Hematopoietic multipotent progenitor cell treated with erythropoietin and hydrocortisone succinate and interleukin-3 and kit ligand, for 15 days (in vitro differentiated cells): ENCODE data around the gene HPSE2.
"Not testable (repeated sequence)": the region's sequence is repeated elsewhere in the genome, so short reads cannot be mapped to it uniquely, and the experiment has no call there.

Source experiments
- DNase-seq: peaks from one replicate; pipeline ENCODE4 v3.0.0-alpha.2; 2015; ENCODE audit warnings: low spot score

The HPSE2 gene

DNA sequence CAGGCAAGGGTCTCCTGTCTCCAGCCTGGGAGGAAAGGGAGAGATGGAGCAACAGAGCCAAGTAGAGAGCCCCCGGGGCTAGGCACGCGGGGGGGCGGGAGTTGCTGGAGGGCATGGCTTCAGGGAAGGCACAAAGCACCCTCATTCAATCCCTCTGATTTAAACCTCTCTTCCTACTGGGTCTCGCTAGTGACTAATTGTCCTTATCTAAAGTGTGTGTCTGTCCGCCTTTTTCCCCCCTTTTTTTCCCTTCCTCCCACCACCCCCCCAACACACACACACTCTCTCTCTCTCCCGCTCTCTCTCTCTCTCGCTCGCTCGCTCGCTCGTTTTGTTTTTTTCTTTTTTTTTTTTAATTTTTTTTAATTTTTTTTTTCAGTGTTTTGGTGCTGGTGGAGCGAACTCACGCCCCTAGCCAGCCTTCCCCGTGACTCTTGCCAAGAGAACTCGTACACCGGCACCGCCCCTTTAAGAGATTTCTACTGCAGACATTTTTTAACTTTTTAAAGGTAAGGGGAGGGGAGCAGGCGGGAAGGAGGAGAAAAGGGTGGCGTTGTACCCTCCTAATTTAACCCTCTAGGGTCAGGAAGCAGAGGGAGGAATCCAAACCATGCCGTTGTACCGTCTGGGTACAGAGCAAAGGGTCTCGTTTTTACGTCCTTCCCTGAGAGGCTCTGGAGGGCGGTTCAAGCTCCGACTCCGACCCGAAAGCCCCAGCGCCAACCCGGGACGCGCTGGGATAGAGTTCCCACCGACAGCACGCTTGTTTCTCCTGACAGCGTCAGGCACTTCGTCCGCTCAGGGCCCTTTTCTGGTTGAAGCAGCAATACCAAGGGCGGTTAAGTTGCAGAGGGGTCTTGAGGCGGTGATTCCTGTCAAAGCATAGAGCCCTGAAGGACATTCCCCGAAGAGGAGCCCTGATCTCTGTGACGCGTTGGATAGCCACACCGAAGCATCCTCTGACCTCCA lies at the start of gene HPSE2:
HPSE2 (minus strand) TSS at position 195 of the 969 bp plus-strand sequence.
- DNase-seq = no peak

DNA sequence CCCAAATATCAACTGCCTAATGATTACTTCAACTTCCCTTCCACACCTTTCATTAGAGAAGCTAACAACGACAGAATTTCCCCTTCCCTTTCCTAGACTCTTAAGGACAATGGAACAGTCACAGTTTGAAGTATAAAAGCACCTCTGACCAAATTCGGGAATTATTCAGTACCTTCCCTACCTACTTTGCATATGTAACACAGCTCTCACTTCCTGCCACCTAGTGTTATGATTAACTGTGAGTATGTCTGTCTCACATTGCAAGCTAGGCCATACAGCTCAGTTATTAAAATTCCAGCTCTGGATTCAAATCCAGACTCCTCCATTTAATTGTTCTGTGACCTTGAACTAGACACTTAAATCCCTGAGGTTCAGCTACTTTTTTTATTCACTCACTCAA lies 44.8 kb upstream of the HPSE2 start:
- no peak for DNase-seq

DNA sequence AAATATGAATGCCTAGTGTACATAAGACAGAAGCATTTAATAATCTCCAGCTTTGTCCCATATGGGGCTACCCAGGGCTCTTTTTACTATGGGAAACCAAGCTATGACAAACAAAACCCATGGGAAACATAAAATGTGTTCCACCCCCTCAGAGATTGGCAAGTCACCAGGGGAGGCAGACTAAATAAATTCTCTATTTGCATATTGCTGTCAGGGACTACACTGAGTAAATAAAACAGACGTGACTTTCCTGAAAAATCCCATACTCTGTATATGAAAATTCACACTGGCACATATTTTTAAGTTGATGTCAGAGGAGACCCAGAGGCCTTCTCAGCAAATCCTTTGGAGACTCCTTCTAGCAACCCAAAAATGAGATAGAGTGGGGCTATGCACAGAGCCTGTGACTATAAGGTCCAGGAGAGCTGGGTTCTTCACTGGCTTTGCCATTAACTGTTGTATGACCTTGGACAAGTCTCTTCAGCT lies 44.0 kb upstream of the HPSE2 start:
- no peak for DNase-seq

DNA sequence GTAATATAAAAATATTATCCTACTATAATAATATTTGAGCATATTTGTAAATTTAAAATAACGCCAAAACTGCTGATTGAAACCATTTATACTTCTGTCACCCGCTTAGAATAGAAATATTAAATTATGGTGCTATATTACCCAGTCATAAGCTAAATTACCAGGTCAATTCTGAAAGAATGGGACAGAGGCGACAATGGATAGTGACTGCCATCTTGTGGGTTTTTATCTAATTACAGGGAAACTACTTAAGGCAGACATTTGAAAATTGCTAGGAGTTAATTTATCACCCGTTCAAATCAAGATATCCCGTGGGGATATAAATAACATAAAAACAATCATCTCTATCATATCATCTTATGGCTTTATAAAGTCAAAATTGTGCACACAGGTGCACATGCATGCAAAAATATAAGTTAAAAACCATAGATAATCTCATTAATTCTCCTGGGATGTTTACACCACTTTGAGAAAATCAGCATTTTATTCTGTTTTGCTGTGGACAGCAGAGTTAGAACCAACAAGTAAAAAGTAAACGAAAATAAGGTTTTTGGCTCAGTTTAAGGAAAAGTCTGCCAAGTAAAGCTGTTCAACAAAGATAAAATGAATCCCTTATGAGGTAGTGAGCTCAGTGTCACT lies 41.3 kb upstream of the HPSE2 start:
- peak; percentile 9 for DNase-seq

DNA sequence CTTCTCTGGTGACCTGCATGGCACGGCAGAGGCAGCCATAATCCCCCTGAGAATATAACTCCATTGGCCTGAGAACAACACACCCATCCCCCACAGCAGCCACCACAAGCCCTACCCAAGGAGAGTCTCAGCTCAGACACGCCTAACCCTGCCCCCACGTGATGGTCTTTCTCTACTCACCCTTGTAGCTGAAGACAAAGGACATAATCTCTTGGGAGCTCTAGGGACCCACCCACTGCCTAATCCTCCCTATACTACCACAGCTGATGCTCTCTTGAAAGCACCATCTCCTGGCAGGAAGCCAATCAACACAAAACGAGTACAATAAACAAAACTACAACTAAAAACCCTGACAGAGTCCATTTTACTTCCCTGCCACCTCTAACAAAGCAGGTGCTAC lies 30.7 kb upstream of the HPSE2 start:
- no peak for DNase-seq

DNA sequence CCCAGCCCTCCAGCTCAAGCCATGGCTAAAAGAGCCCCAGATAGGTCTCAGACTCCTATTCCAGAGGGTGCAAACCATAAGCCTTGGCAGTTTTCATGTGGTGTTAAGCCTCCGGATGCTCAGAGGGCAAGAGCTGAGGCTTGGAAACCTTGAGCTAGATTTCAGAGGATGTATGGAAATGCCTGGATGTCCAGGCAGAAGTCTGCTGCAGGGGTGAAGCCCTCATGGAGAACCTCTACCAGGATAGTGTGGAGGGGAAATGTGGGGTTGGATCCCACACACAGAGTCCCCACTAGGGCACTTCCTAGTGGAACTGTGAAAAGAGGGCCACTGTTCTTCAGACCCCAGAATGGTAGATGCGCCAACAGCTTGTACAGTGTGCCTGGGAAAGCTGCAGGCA lies 13.2 kb upstream of the HPSE2 start:
- no peak for DNase-seq

DNA sequence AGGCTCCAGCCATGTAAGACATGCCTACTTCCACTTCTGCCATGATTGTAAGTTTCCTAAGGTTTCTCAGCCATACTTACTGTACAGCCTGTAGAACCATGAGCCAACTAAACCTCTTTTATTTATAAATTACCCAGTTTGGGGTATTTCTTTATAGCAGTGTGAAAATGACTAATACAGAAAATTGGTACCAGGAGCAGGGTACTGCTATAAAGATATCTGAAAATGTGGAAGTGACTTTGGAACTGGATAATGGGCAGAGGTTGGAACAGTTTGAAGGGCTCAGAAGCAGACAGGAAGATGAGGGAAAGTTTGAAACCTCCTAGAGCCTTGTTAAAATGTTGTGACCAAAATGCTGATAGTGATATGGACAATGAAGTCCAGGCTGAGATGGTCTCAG lies 12.2 kb upstream of the HPSE2 start:
- not testable (repeated sequence) for DNase-seq

DNA sequence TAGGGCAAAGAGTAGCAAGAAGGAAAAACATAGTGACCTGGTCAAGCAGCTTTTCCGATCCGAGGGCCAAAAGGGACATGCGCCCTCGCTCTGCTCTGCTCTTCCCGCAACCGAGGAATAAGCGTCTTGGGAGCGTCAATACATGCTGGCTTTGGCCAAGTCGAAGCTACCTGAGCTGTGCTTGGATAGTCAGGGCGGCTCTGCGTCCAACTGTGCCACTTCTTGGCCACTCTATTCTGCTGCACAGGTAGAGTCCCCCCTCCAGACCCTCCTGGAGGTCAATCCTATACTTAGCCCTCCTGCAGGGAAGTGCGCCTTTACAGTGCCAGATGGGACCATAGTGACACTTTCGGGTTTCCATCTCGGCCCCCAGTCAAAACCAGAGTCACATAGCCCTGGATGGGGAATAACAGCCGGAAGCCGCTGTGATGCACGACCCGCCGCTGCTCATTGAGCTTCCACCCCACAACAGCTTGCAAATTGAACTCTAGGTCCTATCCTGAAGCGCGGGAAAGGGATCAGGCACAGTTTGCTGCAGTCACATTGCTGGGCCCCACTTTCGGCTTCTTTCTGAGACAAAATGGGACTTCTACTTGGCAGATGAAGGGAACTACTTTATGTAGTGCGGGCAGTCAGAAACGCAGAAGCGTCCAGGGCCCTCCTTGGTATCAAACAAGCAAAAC lies 1.1 kb upstream of the HPSE2 start:
- DNase-seq = no peak

DNA sequence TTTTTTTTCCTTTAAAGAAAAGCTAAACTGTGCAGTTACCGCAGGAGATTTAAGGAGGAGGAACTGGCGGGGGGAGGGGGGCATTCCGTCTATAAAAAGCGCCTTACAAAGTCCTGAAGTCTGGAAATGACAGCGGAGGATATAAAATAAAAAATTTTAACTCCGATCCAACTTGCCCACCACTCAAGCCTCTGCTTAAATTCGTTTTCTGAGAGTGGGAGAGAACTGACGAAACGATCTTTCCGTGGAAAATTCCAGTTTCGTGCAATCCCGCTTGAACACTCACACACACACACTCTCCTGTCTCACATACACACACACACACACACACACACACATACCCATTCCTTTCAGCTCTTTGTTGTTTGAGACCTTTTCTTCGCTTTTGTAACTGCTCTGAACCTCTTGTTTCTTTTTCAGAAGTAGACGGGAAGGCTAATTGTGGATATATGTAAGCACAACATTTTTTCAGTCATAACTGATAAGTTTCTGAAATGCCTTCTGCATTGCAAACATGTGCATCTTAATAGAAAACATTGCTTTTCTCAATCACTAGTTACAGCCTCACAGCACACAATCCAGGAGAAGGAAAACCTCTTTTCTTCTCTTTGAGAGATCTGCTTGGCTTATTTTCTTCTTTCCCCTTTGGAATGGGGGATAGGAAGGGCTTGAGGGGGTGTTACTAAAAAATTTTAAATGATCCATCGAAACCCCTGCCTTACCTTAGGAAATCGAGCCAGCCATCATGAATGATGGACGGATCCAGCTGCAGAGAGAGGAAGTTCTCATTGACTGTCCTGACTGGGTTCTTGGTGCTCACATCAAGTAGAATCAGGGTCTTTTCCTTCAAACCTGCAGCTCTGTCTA lies 628 bp downstream of the HPSE2 start:
- no peak for DNase-seq

DNA sequence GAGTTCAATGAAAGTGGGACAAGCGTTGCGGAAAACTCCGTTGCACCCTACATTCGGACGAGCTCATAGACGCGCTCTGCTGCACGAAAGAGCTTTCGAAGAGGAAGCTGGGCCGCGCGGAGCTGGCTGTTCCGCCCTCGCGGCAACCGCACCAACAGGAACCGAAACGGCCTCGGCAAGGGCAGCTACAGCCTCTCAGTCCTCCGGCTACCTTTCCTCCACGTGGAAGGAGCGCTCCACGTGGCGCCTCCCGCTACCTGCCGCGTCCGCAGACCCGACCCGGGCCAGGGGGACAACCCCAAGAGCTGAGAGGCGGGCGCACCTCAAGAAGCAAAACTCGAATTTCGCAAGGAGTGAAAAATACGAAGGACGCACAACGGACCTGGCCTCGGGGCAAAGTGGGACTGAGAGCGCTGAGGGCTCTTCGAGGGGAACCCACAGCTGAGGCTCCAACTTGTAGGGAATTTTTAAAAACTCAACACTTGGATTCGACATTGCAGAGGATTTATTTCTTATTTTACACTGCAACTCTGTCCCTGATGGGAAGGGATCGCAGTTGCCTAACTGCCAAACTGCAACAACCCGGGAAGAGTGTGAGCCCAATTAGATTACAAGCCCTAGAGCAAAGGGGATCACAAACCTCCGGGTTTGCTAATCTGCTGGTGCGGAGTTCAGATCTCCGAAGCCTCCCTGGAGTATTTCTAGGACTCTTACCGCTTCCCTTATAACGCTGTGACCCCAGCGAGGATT lies 1.4 kb downstream of the HPSE2 start:
- DNase-seq = no peak

DNA sequence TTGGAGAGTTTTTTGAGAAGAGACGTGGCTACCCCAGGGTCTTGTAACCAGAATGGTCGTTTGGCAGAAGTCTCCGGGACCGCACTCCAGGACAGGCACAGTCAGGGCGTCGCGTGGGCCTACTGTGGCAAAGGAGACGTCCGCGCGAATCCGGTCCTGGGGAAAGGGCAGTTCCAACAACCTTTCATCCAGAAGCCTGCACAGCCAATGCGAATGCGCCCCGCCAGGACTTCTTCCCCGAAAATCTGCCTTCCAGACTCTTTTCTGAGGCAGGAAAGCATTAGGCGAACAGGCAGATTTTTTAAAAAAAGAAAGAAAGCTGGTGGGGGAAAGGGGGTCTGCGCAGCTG lies 2.0 kb downstream of the HPSE2 start:
- no peak for DNase-seq

DNA sequence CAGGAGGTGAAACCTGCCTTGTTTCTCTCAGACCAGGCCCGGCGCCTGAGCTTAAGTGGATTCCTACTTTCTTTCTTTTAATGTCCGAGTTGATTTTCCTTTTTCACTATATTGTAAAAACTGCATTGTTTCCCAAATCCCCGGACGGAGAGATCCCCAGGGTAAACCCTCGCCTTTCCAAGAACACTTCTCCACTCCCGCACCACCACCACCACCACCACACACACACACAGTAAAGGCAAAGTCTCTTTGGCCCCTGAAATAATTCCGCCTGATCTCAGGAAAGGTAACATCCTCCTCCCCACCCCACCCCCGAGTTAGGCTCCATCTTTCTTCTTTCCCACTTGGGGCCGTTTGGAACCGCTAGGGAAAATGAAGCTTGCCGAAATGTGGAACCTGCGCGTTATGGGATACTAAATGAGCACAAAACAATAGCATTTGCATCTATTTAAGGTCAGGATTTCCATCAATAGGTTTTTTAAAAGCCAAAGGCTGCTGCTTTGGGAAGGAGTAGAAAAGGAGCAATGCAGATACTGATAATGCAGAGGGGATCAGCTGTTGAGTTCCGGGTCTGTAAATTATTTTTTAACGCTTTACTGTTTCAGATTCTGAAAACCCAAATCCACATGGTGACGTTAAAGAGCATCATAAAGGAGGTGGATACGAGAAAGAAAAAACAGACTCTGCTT lies 2.5 kb downstream of the HPSE2 start:
- no peak for DNase-seq

DNA sequence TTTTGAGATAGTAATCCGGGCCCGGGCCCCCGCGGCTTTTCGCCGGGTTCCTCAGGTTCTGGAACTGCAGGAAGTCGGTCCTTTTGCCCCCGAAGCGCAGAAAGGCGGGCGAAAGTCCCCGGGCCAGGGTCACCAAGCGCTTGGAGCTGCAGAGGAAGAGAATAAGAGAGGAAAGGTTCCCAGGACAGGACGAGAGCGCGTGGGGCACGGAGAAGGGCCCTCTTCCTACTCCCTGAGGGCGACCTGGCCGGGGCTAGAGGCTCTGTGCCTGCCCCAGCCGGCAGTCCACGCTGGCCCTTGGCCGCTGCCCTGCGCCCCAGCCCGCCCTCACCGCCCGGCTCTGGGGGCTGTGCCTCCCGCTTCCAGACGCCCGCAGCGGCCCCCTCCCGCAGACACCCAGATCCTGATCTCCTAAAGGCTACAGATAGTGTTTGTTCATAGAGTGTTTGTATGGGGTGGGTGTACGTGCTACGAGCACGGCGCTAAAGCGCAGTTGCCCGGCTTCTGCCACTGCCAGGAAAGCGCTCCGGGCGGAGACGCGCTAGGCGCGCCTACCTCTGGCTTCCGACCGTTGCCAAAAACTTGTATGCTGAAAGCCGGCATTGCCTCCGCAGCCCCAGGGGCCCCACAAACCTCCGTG lies 3.2 kb downstream of the HPSE2 start:
- DNase-seq = no peak

DNA sequence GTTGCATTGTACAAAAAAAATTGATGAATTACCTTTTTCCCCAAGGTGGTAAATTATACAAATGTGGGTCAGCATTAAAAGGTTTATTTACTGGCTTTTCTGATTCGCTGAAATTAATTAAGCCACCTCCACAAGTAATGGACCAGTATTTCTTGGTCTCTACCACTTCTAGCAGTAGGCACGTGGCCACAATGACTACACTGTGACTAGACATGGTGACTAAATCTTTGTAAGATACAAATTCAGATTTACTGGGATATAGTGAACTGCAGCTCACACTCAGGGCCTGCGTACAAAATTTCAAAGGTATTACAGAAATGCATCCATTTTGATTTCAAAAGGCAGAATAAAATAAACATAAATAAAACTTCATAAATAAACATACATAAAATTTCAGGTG lies 10.9 kb downstream of the HPSE2 start:
- DNase-seq = no peak

DNA sequence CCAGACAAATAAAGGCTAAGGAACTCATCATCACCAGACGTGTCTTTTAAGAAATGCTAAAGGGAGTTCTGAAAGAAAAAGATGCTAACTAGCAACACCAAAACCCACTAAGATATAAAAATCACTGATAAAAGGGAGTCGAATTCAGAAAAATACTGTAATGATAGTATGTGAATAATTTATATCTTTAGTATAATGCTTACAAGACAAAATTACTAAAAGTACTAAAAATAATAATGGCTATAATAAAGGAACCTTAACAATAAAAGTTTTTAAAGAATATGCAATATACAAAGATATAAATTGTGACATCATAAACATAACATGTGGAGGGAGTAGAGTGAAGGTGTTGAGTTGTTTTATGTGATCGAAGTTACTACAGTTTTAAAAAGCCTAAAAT lies 28.3 kb downstream of the HPSE2 start:
- DNase-seq = no peak

DNA sequence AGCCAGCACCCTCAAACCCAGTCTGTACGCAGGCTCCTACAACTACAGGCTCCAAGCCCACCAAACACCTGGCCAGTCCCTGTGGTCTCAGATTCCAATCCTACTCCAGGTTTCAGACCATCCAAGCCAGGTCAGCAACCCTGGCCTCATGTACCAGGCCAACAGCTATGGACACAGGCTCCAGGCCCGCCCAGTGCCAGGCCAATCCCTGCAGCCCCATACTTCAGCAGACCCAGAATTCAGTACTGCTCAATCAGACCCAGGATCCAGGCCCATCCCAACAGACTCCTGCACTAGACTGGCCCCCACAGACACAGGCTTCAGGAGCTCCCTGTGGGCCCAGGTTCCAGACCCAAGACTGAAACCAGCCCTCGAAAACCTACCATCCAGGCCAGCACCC lies 32.3 kb downstream of the HPSE2 start:
- DNase-seq = no peak

DNA sequence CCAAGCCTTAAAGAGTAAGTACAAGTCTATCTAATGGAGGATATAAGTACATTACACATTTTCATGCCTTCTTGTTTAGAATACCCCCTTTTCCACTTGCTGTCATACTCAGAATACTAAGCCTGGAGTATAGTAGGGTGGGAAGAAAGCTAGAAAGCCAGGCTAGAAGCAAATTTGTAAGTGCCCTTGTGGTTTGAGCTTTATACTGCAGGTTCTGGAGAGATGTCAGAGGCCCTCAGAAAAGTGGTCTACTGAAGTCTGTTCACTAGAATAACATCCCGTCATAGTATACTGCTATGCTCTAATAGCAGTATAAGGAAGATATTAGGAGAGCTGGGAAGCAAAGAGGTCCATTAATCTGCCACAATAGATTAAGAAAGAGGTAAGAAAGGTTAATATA lies 62.7 kb downstream of the HPSE2 start:
- no peak for DNase-seq

DNA sequence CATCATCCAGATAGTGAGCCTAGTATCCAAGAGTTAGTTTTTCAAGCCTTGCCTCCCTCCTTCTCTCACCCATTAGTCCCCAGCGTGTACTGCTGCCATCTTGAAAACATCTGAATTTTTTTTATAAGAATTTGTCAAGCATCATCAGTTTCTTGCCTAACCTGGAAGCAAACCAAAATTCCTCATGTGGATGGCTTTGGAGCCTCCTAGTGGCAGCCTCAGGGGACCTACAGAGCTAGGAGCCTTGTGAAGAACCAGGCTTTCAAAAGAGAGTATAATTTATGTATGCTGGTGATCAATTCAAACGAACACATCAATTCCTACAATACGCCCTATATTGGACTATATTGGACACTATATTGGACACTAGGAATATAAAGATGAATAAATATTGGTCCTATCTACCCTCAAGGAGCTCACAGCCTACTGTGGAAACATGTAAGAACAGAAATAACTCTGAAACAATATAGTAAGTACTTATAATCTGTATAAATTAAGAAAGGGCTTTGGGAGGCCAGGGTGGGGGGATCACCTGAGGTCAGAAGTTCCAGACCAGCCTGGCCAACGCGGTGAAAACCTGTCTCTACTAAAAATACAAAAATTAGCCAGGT lies 63.4 kb downstream of the HPSE2 start:
- DNase-seq = peak; percentile 25

DNA sequence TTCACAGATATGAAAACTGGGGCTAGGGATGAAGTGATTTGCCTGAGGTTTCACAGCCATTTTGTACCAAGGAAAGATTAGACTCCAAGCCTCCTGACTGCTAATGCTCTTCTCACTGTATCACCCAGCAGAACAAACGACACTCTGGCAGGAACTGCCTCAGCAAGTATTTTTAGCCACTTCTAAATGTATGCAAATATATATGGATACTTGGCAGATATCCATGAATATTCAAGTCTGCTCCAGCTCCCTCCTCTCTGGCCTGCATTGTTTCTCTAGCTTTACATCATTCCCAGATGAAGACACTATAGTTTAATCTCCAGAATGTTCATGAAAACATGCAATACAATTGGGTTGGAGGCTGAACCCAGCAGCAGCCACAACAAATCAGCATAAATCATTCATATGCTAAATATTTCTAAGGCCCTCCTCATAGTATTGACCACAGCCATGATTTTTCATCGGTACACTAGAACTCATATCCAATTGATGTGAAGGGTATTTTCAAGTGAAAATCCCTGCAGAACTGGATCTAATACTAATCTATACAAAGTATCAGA lies 65.5 kb downstream of the HPSE2 start:
- DNase-seq = no peak
